ENCODE results near the gene ALKBH3. TPM values are rescaled to one million over a fixed set of nuclear protein-coding genes. Genes with fewer than 3 reads are reported as not detected.
A peak's percentile ranks its signal among the peaks of the same experiment; 100 is the strongest.

Gene ALKBH3
- total RNA-seq, 1 donor from 2014 or later = 40.5 TPM

DNA sequence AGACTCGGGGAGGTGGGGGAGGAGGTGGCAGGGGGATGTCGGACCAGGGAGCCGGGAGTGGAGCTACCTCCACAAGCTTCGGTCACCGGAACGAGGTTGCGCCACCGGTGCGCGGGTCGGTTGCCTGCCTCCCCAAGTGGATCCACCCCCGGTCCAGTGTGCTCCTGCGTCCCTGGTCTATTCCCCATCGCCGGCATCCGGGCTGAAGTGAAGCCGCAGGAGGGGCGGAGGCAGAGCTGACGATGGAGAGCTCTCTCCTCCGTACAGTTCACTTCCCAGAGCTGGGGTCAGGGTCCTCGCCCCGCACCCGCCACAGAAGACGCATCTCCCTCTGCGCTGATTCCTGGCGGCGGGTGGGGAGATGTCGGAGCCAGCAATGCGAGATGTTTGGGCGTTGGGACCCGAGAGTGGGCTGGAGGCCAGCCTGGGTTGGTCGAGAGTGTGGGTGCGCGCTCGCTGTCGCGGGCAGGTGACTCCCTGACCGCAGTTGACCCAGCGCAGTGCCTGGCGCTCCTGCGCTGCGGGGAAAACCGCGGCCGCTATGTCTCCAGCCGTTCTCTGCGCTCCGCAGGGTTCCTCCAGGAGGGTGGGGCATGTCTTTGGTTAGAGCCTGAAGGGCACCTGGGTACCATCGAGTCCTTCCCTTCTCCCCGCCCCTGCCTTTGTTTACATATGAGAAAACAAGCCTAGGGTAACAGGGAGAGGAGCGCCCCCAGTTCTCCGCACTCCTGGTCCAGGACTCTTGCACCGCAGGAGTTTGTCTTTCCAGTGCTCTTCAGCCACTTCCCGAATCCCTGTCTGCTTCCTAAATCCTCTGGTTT is 63.5 kb downstream of the ALKBH3 start:
- H3K27ac Mint-ChIP-seq = no peak overlapping the region
- no peaks in the 10 kb centered on the region for H3K36me3 Mint-ChIP-seq (ENCODE audit: low read depth)
- POLR2A ChIA-PET = no interaction called here
- DNase-seq (no peak), ATAC-seq (ENCODE audit: low read depth) (no peak)
- H3K4me3 Mint-ChIP-seq = peak overlapping the region; percentile 24
- CTCF ChIA-PET = no interaction called here
- H3K4me1 Mint-ChIP-seq = peaks cover 19% of the 10 kb centered on the region
- peaks cover 48% of the 10 kb centered on the region for H3K27me3 Mint-ChIP-seq
- intact Hi-C loops (cut with micrococcal nuclease) = no loop called here
- H3K9me3 Mint-ChIP-seq = no peaks in the 10 kb centered on the region
- TF ChIP-seq, protein P1, sequence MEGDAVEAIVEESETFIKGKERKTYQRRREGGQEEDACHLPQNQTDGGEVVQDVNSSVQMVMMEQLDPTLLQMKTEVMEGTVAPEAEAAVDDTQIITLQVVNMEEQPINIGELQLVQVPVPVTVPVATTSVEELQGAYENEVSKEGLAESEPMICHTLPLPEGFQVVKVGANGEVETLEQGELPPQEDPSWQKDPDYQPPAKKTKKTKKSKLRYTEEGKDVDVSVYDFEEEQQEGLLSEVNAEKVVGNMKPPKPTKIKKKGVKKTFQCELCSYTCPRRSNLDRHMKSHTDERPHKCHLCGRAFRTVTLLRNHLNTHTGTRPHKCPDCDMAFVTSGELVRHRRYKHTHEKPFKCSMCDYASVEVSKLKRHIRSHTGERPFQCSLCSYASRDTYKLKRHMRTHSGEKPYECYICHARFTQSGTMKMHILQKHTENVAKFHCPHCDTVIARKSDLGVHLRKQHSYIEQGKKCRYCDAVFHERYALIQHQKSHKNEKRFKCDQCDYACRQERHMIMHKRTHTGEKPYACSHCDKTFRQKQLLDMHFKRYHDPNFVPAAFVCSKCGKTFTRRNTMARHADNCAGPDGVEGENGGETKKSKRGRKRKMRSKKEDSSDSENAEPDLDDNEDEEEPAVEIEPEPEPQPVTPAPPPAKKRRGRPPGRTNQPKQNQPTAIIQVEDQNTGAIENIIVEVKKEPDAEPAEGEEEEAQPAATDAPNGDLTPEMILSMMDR (IDR thresholded peaks at IDR 0.05) = no peak

DNA sequence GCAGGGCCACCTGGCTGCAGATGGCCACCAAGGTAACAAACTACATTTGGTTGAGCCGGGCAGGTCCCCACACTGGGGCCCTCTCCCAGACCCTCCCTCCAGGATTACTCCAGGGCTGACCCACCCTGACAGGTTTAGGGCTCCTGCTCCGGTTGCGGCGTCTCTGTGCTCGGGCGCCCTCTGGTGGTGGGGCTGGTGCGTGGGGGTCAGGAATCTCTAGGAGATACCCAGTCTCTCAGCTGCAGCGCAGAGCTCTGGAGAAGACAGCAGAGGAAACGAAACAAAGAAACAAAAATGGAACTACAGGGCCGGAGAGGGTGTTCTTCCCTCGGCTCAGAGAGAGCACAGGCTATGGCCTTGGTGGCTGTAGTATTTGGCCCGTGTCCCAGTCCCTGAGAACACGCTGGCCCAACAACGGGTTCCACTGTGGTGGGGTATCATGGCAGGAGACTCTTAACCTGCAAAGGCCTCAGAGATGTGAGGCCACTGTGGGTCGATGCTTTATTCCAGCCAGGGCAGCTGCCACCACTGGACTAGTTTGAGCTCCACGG is 64.2 kb downstream of the ALKBH3 start:
- intact Hi-C loops (cut with micrococcal nuclease) = no loop called here
- no peak overlapping the region for H3K27ac Mint-ChIP-seq
- TF ChIP-seq, protein P1 (IDR thresholded peaks at IDR 0.05) = no peak
- ATAC-seq (ENCODE audit: low read depth) = no peak
- ChIA-PET POLR2A (no interaction called here), CTCF (no interaction called here)
- peaks cover 50% of the 10 kb centered on the region for H3K27me3 Mint-ChIP-seq
- no peak overlapping the region for H3K4me3 Mint-ChIP-seq
- DNase-seq = peak; percentile 34
- no peaks in the 10 kb centered on the region for H3K9me3 Mint-ChIP-seq
- H3K4me1 Mint-ChIP-seq = peaks cover 19% of the 10 kb centered on the region
- no peaks in the 10 kb centered on the region for H3K36me3 Mint-ChIP-seq (ENCODE audit: low read depth)

DNA sequence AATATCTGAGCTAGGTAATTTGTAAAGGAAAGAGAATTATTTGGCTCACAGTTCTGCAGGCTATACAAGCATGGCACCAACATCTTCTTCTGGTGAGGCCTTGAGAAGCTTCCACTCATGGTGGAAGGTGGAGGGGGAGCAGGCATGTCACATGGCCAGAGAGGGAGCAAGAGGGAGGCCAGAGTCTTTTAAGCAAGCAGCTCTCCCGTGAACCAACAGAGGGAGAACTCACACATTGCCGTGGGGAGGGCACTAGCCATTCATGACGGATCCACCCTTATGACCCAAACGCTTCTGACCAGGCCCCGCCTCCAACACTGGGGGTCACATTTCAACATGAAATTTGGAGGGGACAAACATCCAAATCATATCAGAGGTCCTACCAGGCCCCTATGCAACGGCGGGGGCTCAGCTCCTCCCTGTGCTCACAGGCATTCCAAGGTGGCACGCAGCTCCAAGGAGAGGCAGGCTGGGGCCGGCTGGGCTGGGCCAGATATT is 66.4 kb downstream of the ALKBH3 start:
- Mint-ChIP-seq H3K4me1 (peaks cover 14% of the 10 kb centered on the region), H3K27ac (no peak overlapping the region), H3K36me3 (ENCODE audit: low read depth) (no peaks in the 10 kb centered on the region), H3K4me3 (no peak overlapping the region), H3K27me3 (peaks cover 42% of the 10 kb centered on the region), H3K9me3 (no peaks in the 10 kb centered on the region)
- POLR2A ChIA-PET = no interaction called here
- ATAC-seq (ENCODE audit: low read depth) (no peak), DNase-seq (no peak)
- CTCF ChIA-PET = no interaction called here
- intact Hi-C loops (cut with micrococcal nuclease) = no loop called here
- TF ChIP-seq, protein P1 (IDR thresholded peaks at IDR 0.05) = no peak

DNA sequence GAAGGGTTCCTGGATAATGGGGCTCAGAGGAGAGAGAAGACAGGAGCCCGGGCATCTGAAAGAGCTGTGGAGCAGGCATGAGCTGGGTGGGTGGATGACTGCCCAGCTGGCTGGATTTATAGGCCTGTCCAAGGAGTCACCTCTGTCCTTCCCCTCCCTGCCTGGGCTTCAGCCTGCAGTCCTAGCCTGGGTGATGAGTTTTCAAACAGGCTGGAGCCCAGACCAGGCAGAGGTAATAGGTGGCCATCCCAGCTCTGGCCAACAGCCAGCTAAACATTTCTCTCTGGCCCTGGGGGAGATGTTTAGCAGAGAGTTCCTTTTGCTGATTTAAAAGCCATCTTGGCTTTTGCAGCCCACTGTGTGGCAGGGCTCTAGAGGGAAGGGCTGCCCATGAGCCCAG is 67.2 kb downstream of the ALKBH3 start:
- H3K27me3 Mint-ChIP-seq = peaks cover 42% of the 10 kb centered on the region
- ATAC-seq (ENCODE audit: low read depth) (no peak), DNase-seq (no peak)
- H3K9me3 Mint-ChIP-seq = no peaks in the 10 kb centered on the region
- no peaks in the 10 kb centered on the region for H3K36me3 Mint-ChIP-seq (ENCODE audit: low read depth)
- no peak overlapping the region for H3K27ac Mint-ChIP-seq
- CTCF ChIA-PET = no interaction called here
- intact Hi-C loops (cut with micrococcal nuclease) = no loop called here
- TF ChIP-seq, protein P1 (IDR thresholded peaks at IDR 0.05) = no peak
- H3K4me1 Mint-ChIP-seq = peaks cover 14% of the 10 kb centered on the region
- POLR2A ChIA-PET = no interaction called here
- H3K4me3 Mint-ChIP-seq = no peak overlapping the region

DNA sequence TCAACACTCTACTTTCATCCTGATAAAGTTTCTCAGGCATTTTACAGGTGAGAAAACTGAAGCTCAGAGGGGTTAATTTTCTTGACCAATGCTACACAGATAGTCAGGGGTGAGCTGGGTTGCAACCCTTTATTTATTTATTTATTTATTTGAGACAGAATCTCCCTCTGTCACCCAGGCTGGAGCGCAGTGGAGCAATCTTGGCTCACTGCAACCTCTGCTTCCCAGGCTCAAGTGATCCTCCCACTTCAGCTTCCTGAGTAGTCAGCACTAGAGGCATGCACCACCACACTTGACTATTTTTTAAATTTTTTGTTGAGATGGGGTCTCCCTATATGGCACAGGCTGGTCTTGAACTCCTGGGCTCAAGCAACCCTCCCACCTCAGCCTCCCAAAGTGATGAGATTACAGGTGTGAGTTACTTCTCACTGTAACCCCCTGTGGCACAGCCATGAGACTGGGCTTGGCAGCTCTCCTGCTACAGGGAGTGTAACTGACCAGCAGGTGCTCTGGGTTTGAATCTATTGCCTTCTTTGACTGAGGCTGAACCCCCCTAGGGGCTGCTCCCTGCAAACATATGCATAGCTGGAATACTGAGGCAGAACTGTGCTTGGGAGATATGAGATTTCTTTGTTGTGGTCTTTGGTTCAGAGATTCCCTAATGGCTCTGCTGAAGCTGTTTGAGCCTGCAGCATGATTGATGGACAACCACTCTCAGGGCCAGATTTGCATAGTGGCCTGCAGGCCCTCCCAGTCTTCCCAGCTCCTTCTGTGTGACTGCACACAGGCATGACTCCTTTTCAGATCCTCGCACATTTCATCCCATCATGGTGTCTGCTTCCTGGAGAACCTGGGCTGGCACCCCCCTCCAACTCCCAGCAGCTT is 68.0 kb downstream of the ALKBH3 start:
- intact Hi-C loops (cut with micrococcal nuclease) = no loop called here
- ChIA-PET CTCF (no interaction called here), POLR2A (no interaction called here)
- ATAC-seq (ENCODE audit: low read depth) (no peak), DNase-seq (no peak)
- H3K9me3 Mint-ChIP-seq = no peaks in the 10 kb centered on the region
- H3K36me3 Mint-ChIP-seq (ENCODE audit: low read depth) = no peaks in the 10 kb centered on the region
- H3K4me3 Mint-ChIP-seq = no peak overlapping the region
- TF ChIP-seq, protein P1 (IDR thresholded peaks at IDR 0.05) = no peak
- peaks cover 11% of the 10 kb centered on the region for H3K4me1 Mint-ChIP-seq
- H3K27ac Mint-ChIP-seq = no peak overlapping the region
- peaks cover 39% of the 10 kb centered on the region for H3K27me3 Mint-ChIP-seq

Measured in activated B cell treated with CpG ODN at 0.5 μM for 24 hours (primary cell).